Stimulated activated CD4-positive, alpha-beta T cell treated with anti-CD3 and anti-CD28 coated beads, Interleukin-12 subunit alpha, Interleukin-12 subunit beta, amount 100 ng/mL, for 24 hours (primary cell): ENCODE results near the gene FAM234A.
"Not testable (repeated sequence)": the region's sequence is repeated elsewhere in the genome, so short reads cannot be mapped to it uniquely, and the experiment has no call there.

Experiments
- DNase-seq, 2 experiments: peaks; one replicate each; pipeline ENCODE4 v3.0.0-alpha.2; 2020; ENCODE audit warnings: low read depth in 2 of 2

FAM234A gene

DNA sequence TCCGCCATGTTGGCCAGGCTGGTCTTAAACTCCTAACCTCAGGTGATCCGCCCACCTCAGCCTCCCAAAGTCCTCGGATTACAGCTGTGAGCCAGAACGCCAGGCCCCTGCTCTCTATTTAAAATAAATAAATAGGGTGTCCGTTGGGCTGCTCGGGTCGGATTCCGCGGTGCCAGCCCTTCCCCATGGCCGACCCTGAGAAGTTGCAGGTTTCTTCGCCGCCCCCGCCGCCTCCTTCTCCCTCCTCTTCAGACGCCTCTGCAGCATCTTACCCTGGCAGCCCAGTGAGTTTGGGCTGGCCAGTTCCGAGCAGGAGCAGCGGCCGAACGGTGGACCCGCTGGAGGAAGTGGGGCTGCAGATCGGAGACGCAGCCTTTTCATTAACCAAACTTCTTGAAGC is 3.7 kb upstream of the FAM234A start:
- DNase-seq, result no peak

DNA sequence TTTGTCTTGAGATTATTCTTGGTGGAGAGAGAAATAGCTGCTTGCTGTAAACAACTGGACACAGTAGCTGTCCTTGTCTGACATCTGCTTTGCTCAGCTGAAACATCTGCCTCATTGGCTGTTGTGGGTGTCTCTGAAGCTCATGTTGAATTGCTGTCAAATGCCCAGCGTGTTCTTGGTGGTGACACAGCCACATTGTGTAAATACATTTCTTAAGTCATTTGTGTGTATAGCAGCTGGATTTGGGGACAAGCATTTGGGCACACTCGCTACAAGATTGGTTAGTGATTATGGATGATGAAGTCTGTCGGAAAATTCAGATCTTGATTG is 5.3 kb downstream of the FAM234A start:
- no peak for DNase-seq

DNA sequence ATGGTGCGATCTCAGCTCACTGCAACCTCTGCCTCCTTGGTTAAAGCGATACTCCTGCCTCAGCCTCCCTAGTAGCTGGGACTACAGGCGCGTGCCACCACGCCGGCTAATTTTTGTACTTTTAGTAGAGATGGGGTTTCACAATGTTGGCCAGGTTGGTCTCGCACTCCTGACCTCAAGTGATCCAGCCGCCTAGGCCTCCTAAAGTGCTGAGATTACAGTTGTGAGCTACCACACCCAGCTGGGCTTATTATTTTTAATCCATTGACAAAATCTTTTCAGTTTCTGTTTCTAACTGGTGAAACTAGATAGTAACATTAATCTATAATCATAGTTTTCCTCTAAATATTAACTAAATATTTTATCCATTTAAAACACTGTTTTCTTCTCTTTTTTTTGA is 5.9 kb downstream of the FAM234A start:
- no peak for DNase-seq

DNA sequence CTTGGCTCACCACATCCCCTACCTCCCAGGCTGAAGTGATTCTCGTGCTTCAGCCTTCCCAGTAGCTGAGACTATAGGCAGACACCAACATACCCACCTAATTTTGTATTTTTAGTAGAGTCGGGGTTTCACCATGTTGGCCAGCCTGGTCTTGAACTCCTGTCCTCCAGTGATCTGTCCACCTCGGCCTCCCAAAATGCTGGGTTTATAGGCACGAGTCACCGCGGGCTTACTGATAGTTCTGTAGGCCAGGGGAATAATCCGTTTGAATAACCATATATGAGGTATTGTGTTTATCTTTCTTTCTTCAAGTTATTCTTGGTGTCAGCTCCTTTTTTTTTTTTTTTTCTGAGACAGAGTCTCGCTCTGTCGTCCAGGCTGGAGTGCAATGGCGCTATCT is 7.7 kb downstream of the FAM234A start:
- no peak for DNase-seq

DNA sequence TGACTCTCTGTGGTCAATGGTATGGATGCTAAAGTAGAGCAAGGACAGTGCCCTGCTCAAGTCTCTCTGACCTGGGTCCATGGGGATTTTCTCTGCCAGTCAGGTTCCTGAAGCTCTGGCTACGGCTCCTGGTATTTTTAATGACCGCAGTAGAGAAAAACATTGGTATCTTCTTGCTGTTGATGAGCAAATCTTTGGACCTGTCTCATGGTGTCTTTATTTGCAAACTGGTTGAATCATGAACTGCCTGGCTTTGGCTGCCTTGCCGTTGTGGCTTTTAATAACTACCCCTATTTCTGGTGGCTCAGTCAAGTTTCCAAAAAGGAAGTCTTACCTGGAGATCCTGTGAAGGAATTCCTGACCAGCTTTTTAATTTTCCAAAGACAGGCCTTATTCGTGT is 8.7 kb downstream of the FAM234A start:
- no peak for DNase-seq

DNA sequence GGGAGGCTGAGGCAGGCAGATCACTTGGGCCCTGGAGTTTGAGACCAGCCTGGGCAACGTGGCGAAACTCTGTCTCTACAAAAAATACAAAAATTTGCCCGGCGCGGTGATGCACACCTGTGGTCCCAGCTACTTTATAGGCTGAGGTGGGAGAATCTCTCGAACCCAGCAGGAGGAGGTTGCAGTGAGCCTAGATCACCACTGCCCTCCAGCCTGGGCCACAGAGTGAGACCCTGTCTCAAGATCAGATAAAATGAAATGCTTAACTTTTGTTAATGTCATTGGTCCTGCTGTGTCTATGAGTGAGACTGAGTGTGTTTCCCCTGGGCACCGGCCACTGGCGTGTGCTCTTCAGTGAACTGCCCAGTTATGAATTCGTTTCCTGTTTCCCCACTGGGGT is 10.5 kb downstream of the FAM234A start:
- DNase-seq, result no peak

DNA sequence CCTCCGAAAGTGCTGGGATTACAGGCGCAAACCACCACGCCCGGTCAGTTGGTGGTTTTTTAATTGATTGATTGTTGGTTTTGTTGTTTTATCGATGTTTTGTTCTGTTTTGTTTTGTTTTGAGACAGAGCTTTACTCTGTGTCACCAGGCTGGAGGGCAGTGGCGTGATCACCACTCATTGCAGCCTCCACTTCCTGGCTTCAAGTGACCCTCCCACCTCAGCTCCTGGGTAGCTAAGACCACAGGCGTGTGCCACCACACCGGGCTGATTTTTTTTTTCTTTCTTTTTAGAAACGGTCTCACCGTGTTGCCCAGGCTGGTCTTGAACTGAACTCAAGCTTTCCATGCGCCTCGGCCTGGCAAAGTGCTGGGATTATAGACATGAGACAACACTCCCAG is 12.4 kb downstream of the FAM234A start:
- DNase-seq, result no peak

DNA sequence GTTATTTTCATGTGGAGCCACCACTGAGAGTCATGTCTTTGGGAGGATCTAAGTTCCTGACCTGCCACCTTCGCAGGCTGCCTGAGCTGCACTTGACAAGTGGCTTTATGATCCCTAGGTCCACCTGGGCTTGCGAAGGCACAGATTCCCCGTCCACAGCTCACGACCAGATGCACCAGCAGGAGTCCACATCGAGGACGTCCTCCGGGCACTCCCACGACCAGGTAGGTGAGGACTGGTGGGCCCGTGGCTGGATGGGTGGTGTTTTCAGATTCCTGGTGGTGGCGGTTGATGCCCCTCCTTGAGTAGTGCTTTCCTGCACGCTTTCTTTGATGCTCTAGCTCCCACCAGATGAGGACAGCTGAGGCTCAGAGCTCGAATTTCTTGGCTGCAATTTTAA is 14.8 kb downstream of the FAM234A start:
- no peak for DNase-seq

DNA sequence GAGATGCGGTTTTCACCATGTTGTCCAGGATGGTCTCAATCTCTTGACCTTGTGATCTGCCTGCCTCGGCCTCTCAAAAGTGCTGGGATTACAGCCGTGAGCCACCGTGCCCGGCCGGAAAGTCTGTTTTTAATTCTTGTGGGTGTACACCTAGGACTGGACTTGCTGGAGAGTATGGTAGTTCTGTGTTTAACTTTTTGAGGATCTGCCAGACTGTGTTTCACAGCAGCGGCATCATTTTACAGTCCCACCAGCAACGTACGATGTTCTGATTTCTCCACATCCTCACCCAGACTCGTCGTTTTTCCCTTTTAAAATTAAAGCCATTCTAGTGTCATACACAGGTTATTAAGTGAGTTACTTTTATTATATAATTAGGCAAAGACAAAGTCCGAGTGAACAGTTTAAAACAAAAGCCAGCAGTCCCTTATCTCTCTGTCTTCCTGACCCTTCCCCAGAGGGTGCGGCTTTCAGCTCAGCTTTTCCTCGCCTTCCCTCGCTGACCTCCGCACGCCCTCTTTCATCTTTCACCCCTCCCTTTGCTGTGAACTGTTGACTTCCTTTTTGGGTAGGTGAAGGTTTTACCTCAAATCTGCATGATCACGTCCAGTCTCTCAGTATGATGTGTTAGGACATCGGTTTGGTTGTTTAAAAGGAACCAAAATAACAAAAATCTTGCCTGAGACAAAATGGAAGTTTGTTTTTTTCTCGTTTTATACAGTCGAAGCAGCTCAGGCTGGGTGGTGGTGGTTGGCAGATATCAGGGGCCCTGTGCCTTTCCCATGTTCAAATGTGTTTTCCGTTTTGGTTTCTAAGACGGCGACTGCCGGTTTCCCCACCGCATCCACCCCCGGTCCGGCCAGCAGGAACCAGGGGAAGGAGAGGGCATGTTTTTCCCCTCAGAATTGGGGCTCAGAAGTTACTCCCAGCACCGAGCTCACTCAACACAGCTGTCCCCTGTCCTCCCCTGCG is 18.0 kb downstream of the FAM234A start:
- DNase-seq, result no peak

DNA sequence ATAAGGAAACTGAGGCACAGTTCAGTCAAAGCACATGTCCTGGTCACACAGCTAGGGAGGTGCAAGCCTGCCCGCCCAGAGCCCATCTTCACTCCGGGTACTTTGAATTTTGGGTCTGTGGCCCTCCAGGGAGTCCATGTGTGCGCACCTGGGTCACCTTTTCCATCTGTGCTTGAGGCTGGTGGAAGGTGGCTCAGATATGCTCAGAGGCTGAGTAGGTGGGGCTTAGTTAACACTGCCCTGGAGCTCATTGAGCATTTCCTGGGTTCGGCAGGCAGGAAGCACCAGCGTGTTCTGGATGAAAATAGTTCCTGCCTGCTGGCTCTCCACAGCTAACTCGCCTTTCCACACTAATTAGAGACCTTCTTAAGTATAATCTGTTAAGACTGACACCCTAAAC is 19.2 kb downstream of the FAM234A start:
- no peak for DNase-seq

DNA sequence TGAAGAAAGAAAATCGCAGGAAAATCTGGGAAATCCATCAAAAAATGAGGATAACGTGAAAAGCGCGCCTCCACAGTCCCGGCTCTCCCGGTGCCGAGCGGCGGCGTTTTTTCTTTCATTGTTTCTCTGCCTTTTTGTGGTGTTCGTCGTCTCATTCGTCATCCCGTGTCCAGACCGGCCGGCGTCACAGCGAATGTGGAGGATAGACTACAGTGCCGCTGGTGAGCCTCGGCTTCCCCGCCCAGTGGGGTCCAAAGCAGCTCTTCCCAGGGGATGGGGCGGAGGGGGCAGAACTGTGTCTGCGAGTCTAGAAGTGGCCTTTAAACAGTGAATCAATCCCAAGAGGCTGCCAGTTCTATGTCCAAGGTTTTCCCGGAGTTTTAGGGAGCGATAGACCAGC is 19.8 kb downstream of the FAM234A start:
- DNase-seq, result no peak

DNA sequence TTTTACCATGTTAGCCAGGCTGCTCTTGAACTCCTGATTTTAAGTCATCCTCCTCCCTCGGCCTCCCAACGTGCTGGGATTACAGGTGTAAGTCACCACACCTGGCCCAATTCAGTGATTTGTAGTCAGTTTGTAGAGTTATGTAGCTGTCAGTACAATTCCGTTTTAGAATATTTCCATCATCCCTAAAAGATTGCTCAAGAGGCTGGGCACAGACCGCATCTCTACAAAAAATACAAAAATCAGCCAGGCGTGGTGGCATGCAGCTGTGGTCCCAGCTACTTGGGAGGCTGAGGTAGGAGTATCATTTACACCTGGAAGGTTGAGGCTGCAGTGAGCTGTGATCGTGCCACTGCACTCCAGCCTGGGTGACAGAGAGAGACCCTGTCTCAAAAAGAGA is 20.6 kb downstream of the FAM234A start:
- no peak for DNase-seq

DNA sequence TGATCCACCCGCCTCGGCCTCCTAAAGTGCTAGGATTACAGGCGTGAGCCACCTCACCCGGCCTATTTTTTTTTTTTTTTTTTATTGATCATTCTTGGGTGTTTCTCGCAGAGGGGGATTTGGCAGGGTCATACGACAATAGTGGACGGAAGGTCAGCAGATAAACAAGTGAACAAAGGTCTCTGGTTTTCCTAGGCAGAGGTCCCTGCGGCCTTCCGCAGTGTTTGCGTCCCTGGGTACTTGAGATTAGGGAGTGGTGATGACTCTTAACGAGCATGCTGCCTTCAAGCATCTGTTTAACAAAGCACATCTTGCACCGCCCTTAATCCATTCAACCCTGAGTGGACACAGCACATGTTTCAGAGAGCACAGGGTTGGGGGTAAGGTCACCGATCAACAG is 23.5 kb downstream of the FAM234A start:
- not testable (repeated sequence) for DNase-seq

DNA sequence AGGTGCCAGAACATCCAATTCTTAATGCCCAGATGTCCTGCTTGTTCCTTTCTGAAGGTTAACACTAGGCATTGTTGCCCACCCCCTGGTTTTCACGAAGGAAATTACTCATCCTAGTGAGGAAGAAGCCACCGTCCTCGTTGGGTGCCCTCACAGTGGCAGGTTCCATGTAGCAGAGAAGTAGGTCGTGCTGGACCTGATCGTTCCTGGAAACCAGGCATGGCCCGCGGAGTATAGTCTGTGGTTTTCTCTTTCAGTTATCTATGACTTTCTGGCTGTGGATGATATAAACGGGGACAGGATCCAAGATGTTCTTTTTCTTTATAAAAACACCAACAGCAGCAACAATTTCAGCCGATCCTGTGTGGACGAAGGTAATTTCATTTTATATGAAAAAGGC is 24.6 kb downstream of the FAM234A start:
- no peak for DNase-seq

DNA sequence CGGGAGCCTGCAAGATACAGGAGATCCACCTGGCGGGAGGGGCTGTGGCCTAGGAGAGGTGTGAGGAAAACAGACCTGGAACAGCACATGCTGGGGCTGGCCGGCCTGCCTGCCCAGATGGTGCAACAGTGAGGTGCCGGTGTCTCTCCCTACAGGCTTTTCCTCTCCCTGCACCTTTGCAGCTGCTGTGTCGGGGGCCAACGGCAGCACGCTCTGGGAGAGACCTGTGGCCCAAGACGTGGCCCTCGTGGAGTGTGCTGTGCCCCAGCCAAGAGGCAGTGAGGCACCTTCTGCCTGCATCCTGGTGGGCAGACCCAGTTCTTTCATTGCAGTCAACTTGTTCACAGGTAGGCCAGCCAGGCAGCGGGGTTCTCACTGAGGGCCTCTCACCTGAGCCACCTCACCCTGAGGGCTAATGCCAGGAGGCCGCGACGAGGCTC is 25.2 kb downstream of the FAM234A start:
- DNase-seq, result no peak

DNA sequence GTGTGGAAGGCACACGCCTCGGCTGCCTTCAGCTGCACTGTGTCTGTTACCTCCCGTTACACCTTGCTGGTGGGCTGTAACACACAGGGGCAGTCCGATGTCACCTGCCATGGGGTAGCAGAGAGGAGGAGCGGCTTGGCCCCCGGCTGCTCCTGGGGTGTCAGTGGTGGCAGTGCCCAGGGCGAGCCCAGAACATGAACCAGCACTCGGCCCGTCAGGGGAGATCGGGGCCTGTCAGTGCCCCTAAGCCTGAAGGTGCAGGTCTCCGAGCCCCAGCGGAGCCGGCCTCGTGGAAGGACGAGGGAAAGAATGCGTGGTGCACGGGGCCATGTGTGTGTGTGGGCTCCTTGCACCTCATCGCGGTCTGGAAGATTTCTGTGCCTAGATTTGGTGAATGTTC is 25.7 kb downstream of the FAM234A start:
- DNase-seq, result no peak

DNA sequence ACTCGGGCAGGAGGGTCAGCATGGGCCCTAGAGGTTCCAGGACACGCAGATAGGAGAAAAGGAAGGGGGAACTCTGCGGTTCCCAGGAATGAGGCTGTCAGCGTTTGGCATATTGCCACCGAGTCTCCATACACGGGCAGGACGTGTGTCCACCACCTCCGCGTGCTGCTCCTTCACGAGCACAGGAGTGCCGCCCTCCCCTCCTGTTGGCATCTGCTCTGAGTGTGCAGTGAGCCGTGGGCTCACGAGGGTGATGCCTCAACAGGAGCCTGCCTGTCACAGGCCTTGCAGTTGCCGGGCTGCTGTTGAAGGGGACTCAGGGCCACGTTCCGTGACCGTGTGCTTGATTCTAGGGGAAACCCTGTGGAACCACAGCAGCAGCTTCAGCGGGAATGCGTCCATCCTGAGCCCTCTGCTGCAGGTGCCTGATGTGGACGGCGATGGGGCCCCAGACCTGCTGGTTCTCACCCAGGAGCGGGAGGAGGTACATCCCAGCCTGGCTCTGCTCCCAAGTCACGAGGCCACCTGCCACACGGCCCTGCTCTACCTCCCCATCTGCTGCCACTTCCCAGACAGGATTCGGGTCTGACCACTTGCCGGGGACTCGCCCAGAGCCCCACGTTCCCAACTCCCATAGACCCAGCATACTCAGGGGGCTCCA is 26.5 kb downstream of the FAM234A start:
- no peak for DNase-seq

DNA sequence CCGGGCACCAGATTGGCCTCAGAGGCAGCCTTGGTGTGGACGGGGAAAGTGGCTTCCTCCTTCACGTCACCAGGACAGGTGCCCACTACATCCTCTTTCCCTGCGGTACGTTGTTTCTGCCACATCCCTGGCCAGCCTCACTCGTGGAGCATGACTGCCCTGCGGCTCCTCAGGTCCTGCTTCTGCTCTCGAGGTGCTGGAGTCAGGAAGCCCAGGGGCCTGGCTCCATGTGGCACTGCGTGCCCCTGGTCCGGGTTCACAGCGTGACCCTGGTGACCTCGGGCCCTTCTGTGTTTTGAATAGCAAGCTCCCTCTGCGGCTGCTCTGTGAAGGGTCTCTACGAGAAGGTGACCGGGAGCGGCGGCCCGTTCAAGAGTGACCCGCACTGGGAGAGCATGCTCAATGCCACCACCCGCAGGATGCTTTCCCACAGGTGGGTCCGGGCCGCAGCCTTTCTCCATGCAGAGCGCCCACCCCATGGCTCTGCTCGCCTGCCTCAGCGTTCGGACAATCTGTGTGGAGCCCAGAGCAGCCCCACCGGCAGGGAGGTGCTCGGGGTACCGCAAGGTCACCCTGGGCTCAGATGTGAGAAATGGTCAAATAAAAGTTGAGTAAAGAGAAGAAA is 27.6 kb downstream of the FAM234A start:
- DNase-seq, result no peak

DNA sequence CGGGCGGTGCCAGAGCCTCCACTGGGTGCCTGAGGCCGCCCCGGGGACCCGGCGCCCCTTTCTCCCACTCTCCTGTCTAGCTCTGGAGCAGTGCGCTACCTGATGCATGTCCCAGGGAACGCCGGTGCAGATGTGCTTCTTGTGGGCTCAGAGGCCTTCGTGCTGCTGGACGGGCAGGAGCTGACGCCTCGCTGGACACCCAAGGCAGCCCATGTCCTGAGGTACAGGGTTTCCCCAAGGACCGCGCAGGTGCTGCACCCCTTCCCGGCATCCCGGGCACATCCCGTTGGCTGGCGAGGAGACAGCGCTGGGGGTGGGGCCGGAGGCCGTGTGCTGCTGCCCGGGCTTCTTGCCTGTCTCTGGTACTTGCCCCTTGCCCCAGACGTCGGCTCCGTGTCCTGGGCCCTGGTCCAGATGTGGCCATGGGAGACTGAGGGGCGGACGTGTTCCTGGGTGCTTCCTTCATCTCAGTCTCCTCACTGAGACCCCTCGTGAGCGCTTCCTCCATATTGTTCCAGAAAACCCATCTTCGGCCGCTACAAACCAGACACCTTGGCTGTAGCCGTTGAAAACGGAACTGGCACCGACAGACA is 28.7 kb downstream of the FAM234A start:
- DNase-seq, result no peak

DNA sequence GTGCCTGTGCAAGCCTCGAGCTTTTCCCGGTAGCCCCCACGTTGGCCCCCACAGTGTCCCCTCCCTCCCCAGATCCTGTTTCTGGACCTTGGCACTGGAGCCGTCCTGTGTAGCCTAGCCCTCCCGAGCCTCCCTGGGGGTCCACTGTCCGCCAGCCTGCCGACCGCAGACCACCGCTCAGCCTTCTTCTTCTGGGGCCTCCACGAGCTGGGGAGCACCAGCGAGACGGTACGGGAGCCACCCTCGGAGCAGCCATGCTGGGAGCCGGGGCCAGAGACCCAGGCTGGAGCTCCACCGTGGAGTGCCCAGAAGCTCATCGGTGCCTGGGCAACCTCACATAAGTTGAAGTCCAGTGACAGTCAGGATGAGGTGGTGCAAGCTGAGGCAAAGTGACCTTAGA is 29.3 kb downstream of the FAM234A start:
- DNase-seq, result no peak

DNA sequence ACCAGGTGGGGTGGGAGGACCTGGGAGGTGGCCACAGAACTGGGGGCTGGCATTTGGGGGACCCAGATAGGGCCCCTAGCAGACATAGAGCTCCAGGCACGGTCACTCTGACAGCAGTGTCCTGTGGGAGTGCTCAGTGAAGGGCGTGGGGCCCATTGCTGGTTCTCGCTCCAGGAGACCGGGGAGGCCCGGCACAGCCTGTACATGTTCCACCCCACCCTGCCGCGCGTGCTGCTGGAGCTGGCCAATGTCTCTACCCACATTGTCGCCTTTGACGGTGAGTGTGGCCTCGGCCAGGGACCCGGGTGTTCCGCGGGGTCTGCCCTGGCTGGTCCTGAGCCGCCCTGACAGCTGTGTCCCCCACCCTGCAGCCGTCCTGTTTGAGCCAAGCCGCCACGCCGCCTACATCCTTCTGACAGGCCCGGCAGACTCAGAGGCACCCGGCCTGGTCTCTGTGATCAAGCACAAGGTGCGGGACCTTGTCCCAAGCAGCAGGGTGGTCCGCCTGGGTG is 29.9 kb downstream of the FAM234A start:
- no peak for DNase-seq

DNA sequence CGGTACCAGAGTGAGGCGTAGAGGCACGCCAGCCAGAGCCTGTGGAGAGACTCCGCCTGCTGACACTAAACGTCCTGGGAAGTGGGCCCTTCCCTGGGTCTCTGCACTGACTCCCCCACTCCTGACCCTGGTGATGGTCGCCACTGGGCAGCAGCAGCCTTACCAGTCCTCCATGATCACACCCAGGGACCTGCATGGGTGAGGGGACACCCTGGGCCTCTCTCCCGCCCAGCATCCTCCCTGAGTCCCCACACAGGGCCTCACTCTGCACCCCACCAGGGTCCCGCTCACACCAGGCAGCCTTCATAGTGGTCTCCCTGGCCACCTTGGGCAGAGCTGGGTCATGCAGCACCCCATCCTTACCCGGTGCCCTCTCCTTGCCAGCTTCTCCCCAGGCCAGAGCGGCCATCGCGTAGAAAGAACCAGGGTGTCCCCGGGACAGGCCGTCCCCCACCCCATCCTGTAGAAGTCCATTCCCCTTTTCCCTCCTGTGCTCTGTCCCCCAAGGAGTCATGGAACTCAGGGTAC is 30.4 kb downstream of the FAM234A start:
- DNase-seq, result no peak
